ENCODE data around the gene ASTN2.

ASTN2 gene

GRCh38 chr9:116774421-116775180 is 640.3 kb downstream of the ASTN2 start:
- Histone ChIP-seq H3K4me2 (no peak overlapping the region), H3K4me3 (IDR thresholded peaks at IDR 0.05; ENCODE audit: insufficient read depth, low read depth, low read length) (no peak overlapping the region), H2AFZ (ENCODE audit: low read depth) (no peak overlapping the region), H3K27ac (no peak overlapping the region), H3K4me1 (ENCODE audit: low read depth, poor library complexity, severe bottlenecking) (no peaks in the 10 kb centered on the region), H3K36me3 (ENCODE audit: insufficient read depth) (no peaks in the 10 kb centered on the region), H3K27me3 (ENCODE audit: insufficient read depth, low read depth) (no peaks in the 10 kb centered on the region), H3K79me2 (ENCODE audit: insufficient read depth, low read depth) (no peaks in the 10 kb centered on the region), H3K9ac (no peak overlapping the region), H4K20me1 (ENCODE audit: insufficient read depth) (no peaks in the 10 kb centered on the region)
- TF ChIP-seq CTCF (conservative IDR thresholded peaks at IDR 0.05; ENCODE audit: low read depth, low read length): no peak

- Histone ChIP-seq H2AFZ (ENCODE audit: low read depth) (no peak overlapping the region), H3K36me3 (ENCODE audit: insufficient read depth) (no peaks in the 10 kb centered on the region), H3K4me1 (ENCODE audit: low read depth, poor library complexity, severe bottlenecking) (no peaks in the 10 kb centered on the region), H3K79me2 (ENCODE audit: insufficient read depth, low read depth) (no peaks in the 10 kb centered on the region), H3K9ac (no peak overlapping the region), H4K20me1 (ENCODE audit: insufficient read depth) (no peaks in the 10 kb centered on the region), H3K27ac (no peak overlapping the region), H3K4me2 (no peak overlapping the region), H3K27me3 (ENCODE audit: insufficient read depth, low read depth) (no peaks in the 10 kb centered on the region), H3K4me3 (IDR thresholded peaks at IDR 0.05; ENCODE audit: insufficient read depth, low read depth, low read length) (no peak overlapping the region)
- TF ChIP-seq CTCF (conservative IDR thresholded peaks at IDR 0.05; ENCODE audit: low read depth, low read length): no peak
Measured at GRCh38 chr9:116767219-116767618, 647.6 kb downstream of the ASTN2 start.

- Histone ChIP-seq H3K27me3 (ENCODE audit: insufficient read depth, low read depth) (no peaks in the 10 kb centered on the region), H3K4me1 (ENCODE audit: low read depth, poor library complexity, severe bottlenecking) (no peaks in the 10 kb centered on the region), H3K4me3 (IDR thresholded peaks at IDR 0.05; ENCODE audit: insufficient read depth, low read depth, low read length) (no peak overlapping the region), H3K9ac (no peak overlapping the region), H3K79me2 (ENCODE audit: insufficient read depth, low read depth) (no peaks in the 10 kb centered on the region), H3K4me2 (no peak overlapping the region), H2AFZ (ENCODE audit: low read depth) (no peak overlapping the region), H3K36me3 (ENCODE audit: insufficient read depth) (no peaks in the 10 kb centered on the region), H3K27ac (no peak overlapping the region), H4K20me1 (ENCODE audit: insufficient read depth) (no peaks in the 10 kb centered on the region)
- no peak for TF ChIP-seq CTCF (conservative IDR thresholded peaks at IDR 0.05; ENCODE audit: low read depth, low read length)
Measured at GRCh38 chr9:116765011-116765410, 649.8 kb downstream of the ASTN2 start.

- H3K79me2 ChIP-seq (ENCODE audit: insufficient read depth, low read depth): no peaks in the 10 kb centered on the region
- no peak overlapping the region for H3K4me3 ChIP-seq (IDR thresholded peaks at IDR 0.05; ENCODE audit: insufficient read depth, low read depth, low read length)
- no peak overlapping the region for H3K27ac ChIP-seq
- no peak overlapping the region for H3K9ac ChIP-seq
- no peaks in the 10 kb centered on the region for H3K4me1 ChIP-seq (ENCODE audit: low read depth, poor library complexity, severe bottlenecking)
- no peaks in the 10 kb centered on the region for H3K27me3 ChIP-seq (ENCODE audit: insufficient read depth, low read depth)
- no peak overlapping the region for H2AFZ ChIP-seq (ENCODE audit: low read depth)
- H3K36me3 ChIP-seq (ENCODE audit: insufficient read depth): no peaks in the 10 kb centered on the region
- TF ChIP-seq CTCF (conservative IDR thresholded peaks at IDR 0.05; ENCODE audit: low read depth, low read length): no peak
- no peaks in the 10 kb centered on the region for H4K20me1 ChIP-seq (ENCODE audit: insufficient read depth)
- no peak overlapping the region for H3K4me2 ChIP-seq
Measured at GRCh38 chr9:116763770-116764169, 651.1 kb downstream of the ASTN2 start.
